A673 (cell line): ENCODE data around the gene ZBTB20.

Experiments used
- CTCF ChIP-seq: fragments of 300-800, 200-600 bp; sonication (generic); conservative IDR thresholded peaks from 2 replicates; pipeline ENCODE4 v1.5.1; 2017; ENCODE audit warnings: low read depth, mild to moderate bottlenecking, antibody characterized with exemption, low read length, moderate library complexity, mixed read lengths
- EZH2 ChIP-seq: fragments of 200-600 bp; sonication (generic); IDR thresholded peaks from 2 replicates; pipeline ENCODE4 v1.6.1; 2017; ENCODE audit warnings: borderline replicate concordance, low read depth, mild to moderate bottlenecking, mixed read lengths, antibody characterized with exemption, low read length; ENCODE audit not compliant: poor library complexity, severe bottlenecking

GRCh38 chr3:114664006-114664405, 483.1 kb downstream of the ZBTB20 start:
- TF ChIP-seq CTCF (no peak), EZH2 (no peak)
